Activated T-cell treated with anti-CD3 and anti-CD28 coated beads for 4 hours (primary cell): Measurements from ENCODE around the gene IL3RA.
"Not testable (repeated sequence)": the region's sequence is repeated elsewhere in the genome, so short reads cannot be mapped to it uniquely, and the experiment has no call there.

Experiments
- DNase-seq: peaks from one replicate; pipeline ENCODE4 v3.0.0-alpha.2; 2020

Gene IL3RA

GRCh38 chrX:1400742-1401471, 64.3 kb downstream of the IL3RA start:
- no peak for DNase-seq

DNA sequence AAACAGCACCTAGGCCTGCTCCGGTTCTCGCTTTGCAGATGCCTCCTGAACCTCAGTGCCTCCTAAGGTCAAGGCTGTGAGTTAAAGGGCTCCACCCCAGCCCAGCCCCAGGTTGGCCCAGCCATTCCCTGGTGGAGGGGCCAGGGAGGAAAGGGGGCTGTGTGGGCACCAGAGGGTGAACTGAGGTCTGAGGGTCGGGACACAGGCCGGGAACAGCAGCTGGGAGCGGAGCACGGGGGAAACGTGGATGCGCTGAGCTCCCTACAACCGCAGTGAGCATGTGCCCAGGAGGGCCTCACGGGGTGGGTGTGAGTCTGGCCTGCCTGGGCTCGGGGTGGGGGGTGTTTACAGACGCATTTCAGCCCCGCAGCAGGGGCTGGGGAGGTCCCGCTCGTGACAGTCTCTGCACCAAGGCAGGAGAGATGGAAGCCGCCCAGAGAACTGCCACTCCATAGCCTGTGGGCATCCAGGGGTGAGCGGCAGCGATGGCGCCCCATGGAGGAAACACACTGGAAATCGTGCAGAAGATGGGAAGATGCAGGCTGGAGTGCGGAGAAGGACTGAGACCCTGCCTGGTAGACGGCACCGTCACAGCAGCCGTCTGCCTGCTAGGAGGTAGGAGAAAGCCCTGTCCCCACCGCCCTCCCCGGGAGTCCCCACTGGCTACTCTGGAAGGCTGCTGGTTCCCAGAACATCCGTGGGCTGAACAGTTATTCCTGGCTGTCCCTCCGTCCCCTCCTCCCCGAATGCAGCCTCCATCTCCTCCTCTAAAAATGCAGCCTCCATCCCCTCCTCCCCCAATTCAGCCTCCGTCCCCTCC, 65.2 kb downstream of the IL3RA start:
- no peak for DNase-seq

GRCh38 chrX:1403228-1403627, 66.6 kb downstream of the IL3RA start:
- no peak for DNase-seq

- not testable (repeated sequence) for DNase-seq
Observed at GRCh38 chrX:1403867-1404266, 67.3 kb downstream of the IL3RA start.

GRCh38 chrX:1405769-1406168, 69.2 kb downstream of the IL3RA start:
- DNase-seq, result not testable (repeated sequence)

DNA sequence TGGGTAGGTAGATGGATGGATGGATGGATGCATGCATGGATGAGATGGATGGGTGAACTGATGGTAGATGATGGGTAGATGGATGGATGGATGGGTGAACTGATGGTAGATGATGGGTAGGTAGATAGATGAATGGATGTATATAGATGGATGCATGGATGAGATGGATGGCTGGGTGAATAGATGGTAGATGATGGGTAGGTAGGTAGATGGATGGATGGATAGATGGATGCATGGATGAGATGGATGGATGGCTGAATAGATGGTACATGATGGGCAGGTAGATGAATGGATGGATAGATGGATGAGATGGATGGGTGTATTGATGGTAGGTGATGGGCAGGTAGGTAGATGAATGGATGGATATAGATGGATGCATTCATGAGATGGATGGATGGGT, 70.5 kb downstream of the IL3RA start:
- DNase-seq, result no peak

- no peak for DNase-seq
Observed at GRCh38 chrX:1411326-1411725, 74.7 kb downstream of the IL3RA start.

DNA sequence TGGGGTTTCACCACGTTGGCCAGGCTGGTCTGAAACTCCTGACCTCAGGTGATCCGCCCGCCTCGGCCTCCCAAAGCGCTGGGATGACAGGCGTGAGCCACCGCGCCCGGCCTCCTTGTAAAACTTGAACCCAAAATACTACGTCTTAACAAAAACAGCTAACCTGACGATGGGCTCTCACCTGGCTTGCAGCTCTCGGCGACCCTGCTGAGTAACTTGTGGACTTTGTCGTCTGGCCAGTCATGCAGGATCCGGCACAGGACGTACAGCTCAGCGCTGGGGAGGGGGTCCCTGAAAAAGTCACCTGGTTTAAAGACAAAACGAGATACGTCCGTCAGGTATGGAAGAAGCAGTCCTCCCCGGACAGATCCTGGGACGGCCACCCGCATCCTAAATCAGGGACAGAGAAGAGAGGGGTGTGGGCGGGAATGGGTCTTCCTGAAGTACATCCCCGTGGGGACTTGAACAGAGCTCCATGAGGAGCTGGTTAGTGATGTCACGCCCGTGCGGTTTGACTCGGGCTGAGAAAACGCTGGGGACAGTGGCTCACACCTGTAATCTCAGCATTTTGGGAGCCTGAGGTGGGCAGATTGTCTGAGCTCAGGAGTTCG, 76.1 kb downstream of the IL3RA start:
- no peak for DNase-seq

DNA sequence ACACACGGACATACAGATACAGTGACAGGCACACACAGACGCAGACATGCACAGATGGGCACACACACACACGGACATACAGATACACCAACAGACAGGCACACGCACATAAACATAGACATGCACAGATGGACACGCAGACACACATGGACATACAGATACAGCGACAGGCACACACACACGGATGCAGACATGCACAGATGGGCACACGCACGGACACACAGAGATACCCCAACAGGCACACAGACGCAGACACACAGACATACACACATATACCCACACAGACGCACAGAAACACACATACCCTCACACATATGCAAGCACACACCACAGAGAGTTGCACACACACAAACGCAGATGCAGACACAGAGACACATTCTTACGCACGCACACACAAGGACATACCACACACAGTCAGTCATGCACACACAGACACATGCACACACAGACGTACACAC, 79.8 kb downstream of the IL3RA start:
- DNase-seq, result no peak

- DNase-seq, result no peak
Observed at GRCh38 chrX:1416965-1417760, 80.6 kb downstream of the IL3RA start.

- DNase-seq, result no peak
Observed at GRCh38 chrX:1417921-1418771, 81.6 kb downstream of the IL3RA start.

DNA sequence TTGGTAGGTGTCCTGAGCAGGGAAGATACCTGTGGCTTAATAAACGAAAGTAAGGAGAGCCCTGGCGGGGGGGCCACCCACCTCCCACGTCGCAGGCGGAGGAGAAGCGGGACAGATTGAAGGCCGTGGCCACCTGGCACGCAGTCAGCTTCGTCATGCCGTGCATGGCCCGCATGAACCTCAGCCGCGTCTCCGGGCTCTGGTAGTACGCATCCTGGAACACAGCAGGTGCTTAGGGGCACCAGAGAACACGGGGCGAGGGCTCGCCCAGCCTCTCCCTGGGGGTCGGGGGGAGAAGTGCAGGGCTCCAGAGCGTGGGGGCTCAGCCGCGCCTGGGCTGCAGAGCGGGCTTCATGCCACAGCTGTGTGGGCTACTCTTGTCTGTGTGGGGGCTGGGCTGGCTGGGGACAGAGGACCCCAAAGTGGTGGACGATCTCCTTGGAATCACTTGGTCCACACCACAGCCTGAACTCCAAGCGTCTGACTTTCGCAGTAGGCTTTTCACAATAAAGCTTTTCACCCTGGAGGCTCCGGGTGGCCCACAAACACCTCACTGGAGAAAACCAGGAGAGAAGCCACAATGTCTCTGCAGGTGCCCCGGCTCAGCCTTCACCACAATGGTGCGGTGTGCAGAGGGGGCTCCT, 82.4 kb downstream of the IL3RA start:
- DNase-seq, result no peak

DNA sequence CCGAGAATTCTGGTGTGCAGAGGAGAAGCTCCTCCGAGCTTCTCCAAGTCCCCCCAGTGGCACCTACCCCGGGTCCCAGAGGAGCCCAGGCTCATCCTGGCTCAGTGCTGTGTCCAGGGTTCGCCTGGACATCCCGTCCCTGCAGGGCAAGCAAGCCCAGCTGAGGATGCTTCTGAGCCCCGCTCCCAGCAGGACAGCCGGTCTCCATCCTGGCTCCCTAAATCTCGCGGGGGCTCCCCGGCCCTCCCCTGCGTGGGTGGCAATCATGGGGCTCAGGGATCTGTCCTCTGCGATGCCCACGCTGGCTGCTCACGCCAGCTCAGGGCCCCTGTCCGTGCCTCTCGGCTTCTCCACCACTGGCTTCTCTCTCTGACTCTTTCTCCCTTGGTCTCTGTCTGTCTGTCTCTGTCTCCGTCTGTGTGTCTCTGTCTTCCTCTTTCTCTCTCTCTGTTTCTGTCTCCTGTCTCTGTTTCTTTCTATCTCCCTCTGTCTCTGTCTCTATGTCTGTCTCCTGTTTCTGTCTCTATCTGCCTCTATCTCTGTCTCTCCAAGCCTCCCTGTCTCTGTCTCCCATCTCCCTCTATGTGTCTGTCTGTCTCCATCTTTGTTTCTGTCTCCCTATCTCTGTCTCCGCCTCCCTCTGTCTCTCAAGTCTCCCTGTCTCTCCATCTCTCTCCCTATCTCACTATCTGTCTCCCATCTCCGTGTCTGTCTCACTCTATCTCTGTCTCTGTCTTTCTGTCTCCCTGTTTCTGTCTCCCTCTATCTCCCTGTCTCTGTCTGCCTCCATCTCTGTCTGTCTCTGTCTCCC, 83.2 kb downstream of the IL3RA start:
- no peak for DNase-seq

GRCh38 chrX:1420371-1420770, 83.8 kb downstream of the IL3RA start:
- no peak for DNase-seq

- no peak for DNase-seq
Observed at GRCh38 chrX:1421433-1422134, 85.0 kb downstream of the IL3RA start.

GRCh38 chrX:1422135-1422465, 85.5 kb downstream of the IL3RA start:
- DNase-seq, result no peak

DNA sequence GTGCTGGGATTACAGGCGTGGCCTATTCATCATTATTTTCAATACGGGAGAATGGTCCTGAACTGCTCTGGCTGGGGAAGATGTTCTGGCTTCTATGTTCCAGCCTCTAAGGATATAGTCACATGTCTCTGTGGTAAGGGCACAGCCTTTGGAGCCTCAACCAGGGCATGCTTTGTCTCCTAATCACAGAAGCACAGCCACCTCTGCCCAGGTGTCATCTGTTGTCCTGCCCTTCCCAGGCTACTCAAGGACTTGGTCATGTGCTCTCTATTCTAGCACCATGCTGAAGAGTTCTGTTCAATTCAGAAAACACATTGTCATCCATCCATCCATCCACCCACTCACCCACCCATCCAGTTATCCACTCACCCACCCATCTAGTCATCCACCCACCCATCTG, 86.6 kb downstream of the IL3RA start:
- DNase-seq, result no peak

GRCh38 chrX:1424147-1424851, 87.7 kb downstream of the IL3RA start:
- DNase-seq, result no peak

- DNase-seq, result no peak
Observed at GRCh38 chrX:1425381-1425780, 88.8 kb downstream of the IL3RA start.
